ENCODE data around the gene SF3A1. TPM values are rescaled to one million over a fixed set of nuclear protein-coding genes. Genes with fewer than 3 reads are reported as not detected.

The SF3A1 gene
- total RNA-seq, 1 donor from 2014 or later: 139 TPM

GRCh38 chr22:30334646-30335045 is 22.0 kb downstream of the SF3A1 start:
- no peaks in the 10 kb centered on the region for H3K9me3 Mint-ChIP-seq (ENCODE audit: unreplicated experiment)
- H3K27me3 ChIP-seq (ENCODE audit: insufficient read depth, low read length): no peaks in the 10 kb centered on the region
- no peaks in the 10 kb centered on the region for H3K4me1 ChIP-seq (ENCODE audit: insufficient read depth, low read length)
- peaks cover 32% of the 10 kb centered on the region for H4K20me1 ChIP-seq (ENCODE audit: insufficient read depth, low read length)
- H3K27ac ChIP-seq (ENCODE audit: low read depth, low read length): no peak overlapping the region
- H3K4me2 ChIP-seq (ENCODE audit: low read length): no peak overlapping the region
- TF ChIP-seq EZH2 (IDR thresholded peaks at IDR 0.05; ENCODE audit: insufficient read depth, low read length) (no peak), CTCF (IDR thresholded peaks at IDR 0.05; ENCODE audit: insufficient read depth, low read depth, low read length) (no peak)
- no peaks in the 10 kb centered on the region for H3K27me3 Mint-ChIP-seq (ENCODE audit: low read depth, unreplicated experiment)
- H3K4me3 ChIP-seq (ENCODE audit: insufficient read depth, low read depth, low read length): no peak overlapping the region
- FAIRE-seq: no peak
- H3K36me3 ChIP-seq (ENCODE audit: insufficient read depth, low read length): peaks cover 69% of the 10 kb centered on the region
- H3K9ac ChIP-seq (ENCODE audit: low read length): no peak overlapping the region
- DNase-seq (ENCODE audit: low read depth): no peak
- H3K4me1 Mint-ChIP-seq (ENCODE audit: low read depth, unreplicated experiment): peaks cover 2% of the 10 kb centered on the region
- H3K27ac Mint-ChIP-seq (ENCODE audit: unreplicated experiment): no peak overlapping the region
- no peak overlapping the region for H2AFZ ChIP-seq (ENCODE audit: low read depth, low read length)
- H3K9me3 ChIP-seq (ENCODE audit: insufficient read depth, low read depth, low read length): no peaks in the 10 kb centered on the region
- H3K4me3 Mint-ChIP-seq (ENCODE audit: unreplicated experiment): no peak overlapping the region
- no peaks in the 10 kb centered on the region for H3K79me2 ChIP-seq (ENCODE audit: insufficient read depth, low read length)
- peaks cover 41% of the 10 kb centered on the region for H3K36me3 Mint-ChIP-seq (ENCODE audit: low read depth, unreplicated experiment)

- Histone ChIP-seq H2AFZ (ENCODE audit: low read depth, low read length) (no peak overlapping the region), H3K9me3 (ENCODE audit: insufficient read depth, low read depth, low read length) (no peaks in the 10 kb centered on the region), H3K4me3 (ENCODE audit: insufficient read depth, low read depth, low read length) (no peak overlapping the region), H3K4me2 (ENCODE audit: low read length) (no peak overlapping the region), H3K9ac (ENCODE audit: low read length) (no peak overlapping the region), H3K27ac (ENCODE audit: low read depth, low read length) (no peak overlapping the region), H3K4me1 (ENCODE audit: insufficient read depth, low read length) (no peaks in the 10 kb centered on the region), H4K20me1 (ENCODE audit: insufficient read depth, low read length) (peaks cover 30% of the 10 kb centered on the region), H3K79me2 (ENCODE audit: insufficient read depth, low read length) (no peaks in the 10 kb centered on the region), H3K36me3 (ENCODE audit: insufficient read depth, low read length) (peaks cover 65% of the 10 kb centered on the region), H3K27me3 (ENCODE audit: insufficient read depth, low read length) (no peaks in the 10 kb centered on the region)
- no peaks in the 10 kb centered on the region for H3K9me3 Mint-ChIP-seq (ENCODE audit: unreplicated experiment)
- no peaks in the 10 kb centered on the region for H3K27me3 Mint-ChIP-seq (ENCODE audit: low read depth, unreplicated experiment)
- peaks cover 37% of the 10 kb centered on the region for H3K36me3 Mint-ChIP-seq (ENCODE audit: low read depth, unreplicated experiment)
- peaks cover 3% of the 10 kb centered on the region for H3K4me1 Mint-ChIP-seq (ENCODE audit: low read depth, unreplicated experiment)
- no peak for DNase-seq (ENCODE audit: low read depth)
- no peak overlapping the region for H3K27ac Mint-ChIP-seq (ENCODE audit: unreplicated experiment)
- no peak overlapping the region for H3K4me3 Mint-ChIP-seq (ENCODE audit: unreplicated experiment)
- no peak for FAIRE-seq
- no peak for TF ChIP-seq CTCF (IDR thresholded peaks at IDR 0.05; ENCODE audit: insufficient read depth, low read depth, low read length)
- no peak for TF ChIP-seq EZH2 (IDR thresholded peaks at IDR 0.05; ENCODE audit: insufficient read depth, low read length)
Measured at GRCh38 chr22:30333707-30334087, 23.0 kb downstream of the SF3A1 start.

GRCh38 chr22:30332994-30333706 is 23.5 kb downstream of the SF3A1 start:
- Histone ChIP-seq H3K36me3 (ENCODE audit: insufficient read depth, low read length) (peaks cover 62% of the 10 kb centered on the region), H3K4me1 (ENCODE audit: insufficient read depth, low read length) (no peaks in the 10 kb centered on the region), H3K79me2 (ENCODE audit: insufficient read depth, low read length) (no peaks in the 10 kb centered on the region), H2AFZ (ENCODE audit: low read depth, low read length) (no peak overlapping the region), H3K9me3 (ENCODE audit: insufficient read depth, low read depth, low read length) (no peaks in the 10 kb centered on the region), H3K4me3 (ENCODE audit: insufficient read depth, low read depth, low read length) (no peak overlapping the region), H4K20me1 (ENCODE audit: insufficient read depth, low read length) (peaks cover 27% of the 10 kb centered on the region), H3K27me3 (ENCODE audit: insufficient read depth, low read length) (no peaks in the 10 kb centered on the region), H3K27ac (ENCODE audit: low read depth, low read length) (no peak overlapping the region), H3K9ac (ENCODE audit: low read length) (no peak overlapping the region), H3K4me2 (ENCODE audit: low read length) (no peak overlapping the region)
- FAIRE-seq: no peak
- no peak for DNase-seq (ENCODE audit: low read depth)
- Mint-ChIP-seq H3K27me3 (ENCODE audit: low read depth, unreplicated experiment) (no peaks in the 10 kb centered on the region), H3K4me3 (ENCODE audit: unreplicated experiment) (peak overlapping the region; percentile 41), H3K9me3 (ENCODE audit: unreplicated experiment) (no peaks in the 10 kb centered on the region), H3K36me3 (ENCODE audit: low read depth, unreplicated experiment) (peaks cover 34% of the 10 kb centered on the region), H3K4me1 (ENCODE audit: low read depth, unreplicated experiment) (peaks cover 8% of the 10 kb centered on the region), H3K27ac (ENCODE audit: unreplicated experiment) (peak overlapping the region; percentile 41)
- TF ChIP-seq EZH2 (IDR thresholded peaks at IDR 0.05; ENCODE audit: insufficient read depth, low read length): no peak
- TF ChIP-seq CTCF (IDR thresholded peaks at IDR 0.05; ENCODE audit: insufficient read depth, low read depth, low read length): no peak

Measured in astrocyte (in vitro differentiated cells and primary cell).